Activated naive CD8-positive, alpha-beta T cell treated with anti-CD3 and anti-CD28 coated beads, Interleukin-2, amount 10 ng/mL, durations not matched to agents 7 days and 5 days (primary cell): ENCODE data around the gene ARHGEF40. TPM values are rescaled to one million over a fixed set of nuclear protein-coding genes. Genes with fewer than 3 reads are reported as not detected.

ENCODE experiments used
- ATAC-seq: fragments of 150-1000 bp; cut with Tn5 transposase; one replicate; pipeline ENCODE4 v1.10.0; 2021; ENCODE audit warnings: low read depth, moderate library complexity
- POLR2A ChIA-PET: fragments of 350-600 bp; sonication (Branson Sonifier 250); formaldehyde crosslinking; loops from one replicate; lab custom pipeline; 2021; ENCODE audit warnings: antibody characterized with exemption; lab: Charles Lee
- DNase-seq: peaks from one replicate; pipeline ENCODE4 v3.0.0; 2021
- H3K27ac Mint-ChIP-seq: one replicate; pipeline ENCODE4 v1.8.0; 2022; ENCODE audit warnings: mild to moderate bottlenecking, mixed read lengths
- H3K27me3 Mint-ChIP-seq: one replicate; pipeline ENCODE4 v1.8.0; 2022; ENCODE audit warnings: mild to moderate bottlenecking, moderate library complexity, mixed read lengths
- H3K36me3 Mint-ChIP-seq: one replicate; pipeline ENCODE4 v1.8.0; 2021; ENCODE audit warnings: mild to moderate bottlenecking, mixed read lengths
- H3K4me1 Mint-ChIP-seq: one replicate; pipeline ENCODE4 v1.8.0; 2021; ENCODE audit warnings: mixed read lengths
- H3K4me3 Mint-ChIP-seq: one replicate; pipeline ENCODE4 v1.8.0; 2022; ENCODE audit warnings: mild to moderate bottlenecking, moderate library complexity, mixed read lengths
- H3K9me3 Mint-ChIP-seq: one replicate; pipeline ENCODE4 v1.8.0; 2021; ENCODE audit warnings: mixed read lengths
- total RNA-seq, 2 experiments: library from RNA; stranded (reverse); gene quantifications; one replicate each; pipeline ENCODE4 v1.2.3, GENCODE V29; 2021

ARHGEF40 gene
- total RNA-seq, 2 experiments from 2014 or later: 0.20 to 0.28 TPM

DNA sequence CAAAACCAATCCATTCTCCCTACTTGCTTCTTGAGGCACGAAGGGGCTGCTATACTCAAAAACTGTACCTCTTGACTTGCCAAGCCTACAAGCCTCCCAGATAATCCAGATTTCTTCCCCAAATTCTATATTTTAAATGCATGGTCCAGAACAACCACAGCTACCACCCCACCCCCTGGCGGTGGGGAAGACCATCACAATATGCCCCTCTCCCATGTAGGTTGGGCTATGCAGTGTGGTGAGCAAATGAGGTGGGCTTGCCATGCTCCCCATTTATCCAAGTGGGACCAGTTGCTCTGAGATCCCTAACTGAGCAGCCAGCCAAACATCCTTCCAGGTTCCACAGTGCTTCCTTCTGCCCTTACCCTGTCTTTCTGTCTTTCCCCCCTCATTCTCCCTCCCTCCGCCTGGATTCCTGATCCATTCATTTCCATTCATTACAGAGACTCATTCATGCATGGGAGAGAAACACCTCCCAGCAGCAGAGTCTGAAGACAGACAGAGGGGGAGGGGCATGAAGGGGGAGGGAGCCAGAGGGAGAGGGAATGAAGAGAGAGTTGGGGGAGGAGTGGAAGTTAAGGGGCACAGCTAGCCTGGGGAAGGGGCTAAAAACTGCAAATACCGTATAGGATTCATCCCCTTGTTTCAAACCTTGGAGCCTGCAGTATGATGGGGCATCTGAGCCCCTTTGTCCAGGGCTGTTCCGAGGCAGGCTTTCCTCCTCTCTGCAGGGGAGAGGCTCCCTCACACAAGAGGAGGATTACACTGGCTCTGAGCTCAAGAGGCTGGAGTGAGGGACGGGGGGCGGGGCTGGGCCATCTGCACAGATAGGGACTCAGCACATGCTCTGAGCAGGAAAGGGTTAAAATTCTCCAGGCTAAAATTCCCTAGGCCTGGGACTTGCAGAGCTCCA is 23.9 kb downstream of the ARHGEF40 start:
- POLR2A ChIA-PET: interaction anchor here (0.6 kb wide), 1 partner anchor 637 kb away, joined by 3 read pairs; no protein-coding TSS in a partner anchor
- peaks cover 6% of the 10 kb centered on the region for H3K4me1 Mint-ChIP-seq
- H3K27ac Mint-ChIP-seq: no peak overlapping the region
- no peaks in the 10 kb centered on the region for H3K9me3 Mint-ChIP-seq
- no peak for DNase-seq
- H3K4me3 Mint-ChIP-seq: no peak overlapping the region
- no peaks in the 10 kb centered on the region for H3K36me3 Mint-ChIP-seq
- H3K27me3 Mint-ChIP-seq: peaks cover 19% of the 10 kb centered on the region
- no peak for ATAC-seq

GRCh38 chr14:21095430-21096205 is 25.5 kb downstream of the ARHGEF40 start:
- Mint-ChIP-seq H3K4me3 (no peak overlapping the region), H3K4me1 (peaks cover 16% of the 10 kb centered on the region)
- POLR2A ChIA-PET: interaction anchor here (1.1 to 1.3 kb wide), 2 partner anchors 9 to 25 kb away, joined by 3 read pairs; partner anchors contain the start of gene ARHGEF40

DNA sequence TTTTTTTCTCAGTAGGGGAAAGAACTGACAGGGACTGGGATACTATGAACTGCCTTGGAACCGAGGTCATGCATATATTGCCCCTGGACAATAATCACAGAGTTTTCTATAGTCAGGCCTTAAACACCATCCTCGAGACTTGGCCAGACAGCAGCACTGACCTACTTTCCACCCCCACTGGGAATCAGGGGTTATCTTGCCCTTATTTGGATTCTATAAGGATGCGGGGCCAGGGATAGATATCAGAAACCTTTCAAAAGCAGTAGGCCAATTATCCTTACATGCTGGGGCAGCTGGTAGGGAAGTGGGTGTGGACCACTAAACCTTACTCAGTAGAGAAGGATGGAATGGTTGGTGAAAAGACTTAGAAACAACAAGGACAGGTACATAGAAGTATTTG is 26.3 kb downstream of the ARHGEF40 start:
- Mint-ChIP-seq H3K27ac (no peak overlapping the region), H3K4me1 (peaks cover 17% of the 10 kb centered on the region), H3K4me3 (no peak overlapping the region), H3K9me3 (no peaks in the 10 kb centered on the region), H3K36me3 (no peaks in the 10 kb centered on the region), H3K27me3 (peaks cover 28% of the 10 kb centered on the region)
- ATAC-seq: no peak
- no peak for DNase-seq
- POLR2A ChIA-PET: interaction anchor here (1.1 to 1.3 kb wide), 2 partner anchors 8 to 26 kb away, joined by 3 read pairs; partner anchors contain the start of gene ARHGEF40

More at GRCh38 chr14:21095430-21096205, 25.5 kb downstream of the ARHGEF40 start:
- peaks cover 28% of the 10 kb centered on the region for H3K27me3 Mint-ChIP-seq
- ATAC-seq: no peak
- DNase-seq: no peak
- no peak overlapping the region for H3K27ac Mint-ChIP-seq
- H3K9me3 Mint-ChIP-seq: no peaks in the 10 kb centered on the region
- no peaks in the 10 kb centered on the region for H3K36me3 Mint-ChIP-seq

DNA sequence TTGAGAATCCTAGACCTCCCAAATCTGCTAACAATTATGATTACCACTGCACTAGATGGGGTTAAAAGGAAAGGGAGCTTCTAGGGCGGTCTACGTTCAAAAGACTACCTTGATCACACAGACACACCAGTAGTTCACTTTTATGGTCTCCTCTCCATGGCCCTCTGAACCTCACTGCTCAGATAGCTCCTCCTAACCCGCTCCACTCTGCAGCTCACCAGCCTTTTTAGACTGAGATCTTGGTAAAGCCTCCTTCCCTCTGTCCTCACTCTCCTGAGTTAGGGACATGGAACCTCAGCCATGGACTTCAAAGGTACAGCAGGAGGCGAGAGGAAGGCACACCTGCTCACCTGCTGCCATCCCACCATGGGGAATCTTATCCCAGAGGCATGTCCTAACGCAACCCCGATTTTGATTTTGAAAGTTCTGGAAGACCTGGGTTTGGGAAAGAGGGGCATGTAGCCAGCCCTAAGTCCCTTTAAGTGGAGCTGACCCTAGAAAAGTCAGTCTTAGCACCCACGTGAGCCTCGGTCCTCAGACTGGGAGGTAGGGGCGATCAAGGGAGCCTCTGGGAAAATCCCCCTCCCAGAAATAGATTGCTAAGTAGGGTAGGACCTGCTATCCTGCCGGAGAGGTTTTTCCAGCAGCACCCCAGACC is 27.0 kb downstream of the ARHGEF40 start:
- no peak for ATAC-seq
- Mint-ChIP-seq H3K4me1 (peaks cover 22% of the 10 kb centered on the region), H3K27ac (peak overlapping the region; percentile 26), H3K9me3 (no peaks in the 10 kb centered on the region), H3K36me3 (no peaks in the 10 kb centered on the region), H3K4me3 (peak overlapping the region; percentile 56), H3K27me3 (peaks cover 28% of the 10 kb centered on the region)
- POLR2A ChIA-PET: no interaction called here
- DNase-seq: no peak

DNA sequence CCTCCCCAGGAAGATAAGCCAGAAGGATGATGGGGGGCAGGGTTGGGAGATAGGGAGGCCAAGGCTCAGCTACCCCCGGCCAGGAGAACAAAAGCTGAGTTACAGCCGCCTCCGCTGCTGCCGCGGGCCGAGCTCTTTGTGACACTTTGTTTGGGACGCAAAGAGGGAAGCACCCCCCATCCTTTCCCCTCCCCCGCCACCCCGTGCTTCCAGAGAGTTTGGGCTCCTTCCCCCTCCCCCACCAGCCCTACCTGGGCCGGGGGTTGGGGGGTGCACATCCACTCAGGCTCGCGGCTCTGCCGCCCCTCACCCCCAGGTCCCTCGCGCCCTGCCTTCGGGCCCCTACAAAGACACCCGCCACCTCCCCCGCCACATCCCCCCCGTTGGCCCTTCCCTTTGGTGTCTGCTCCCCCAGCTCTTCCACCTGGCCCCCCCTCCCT is 27.6 kb downstream of the ARHGEF40 start:
- Mint-ChIP-seq H3K4me3 (peak overlapping the region; percentile 56), H3K9me3 (no peaks in the 10 kb centered on the region), H3K4me1 (peaks cover 27% of the 10 kb centered on the region), H3K27ac (peak overlapping the region; percentile 26), H3K36me3 (no peaks in the 10 kb centered on the region), H3K27me3 (peaks cover 28% of the 10 kb centered on the region)
- ATAC-seq: no peak
- no peak for DNase-seq
- POLR2A ChIA-PET: no interaction called here

DNA sequence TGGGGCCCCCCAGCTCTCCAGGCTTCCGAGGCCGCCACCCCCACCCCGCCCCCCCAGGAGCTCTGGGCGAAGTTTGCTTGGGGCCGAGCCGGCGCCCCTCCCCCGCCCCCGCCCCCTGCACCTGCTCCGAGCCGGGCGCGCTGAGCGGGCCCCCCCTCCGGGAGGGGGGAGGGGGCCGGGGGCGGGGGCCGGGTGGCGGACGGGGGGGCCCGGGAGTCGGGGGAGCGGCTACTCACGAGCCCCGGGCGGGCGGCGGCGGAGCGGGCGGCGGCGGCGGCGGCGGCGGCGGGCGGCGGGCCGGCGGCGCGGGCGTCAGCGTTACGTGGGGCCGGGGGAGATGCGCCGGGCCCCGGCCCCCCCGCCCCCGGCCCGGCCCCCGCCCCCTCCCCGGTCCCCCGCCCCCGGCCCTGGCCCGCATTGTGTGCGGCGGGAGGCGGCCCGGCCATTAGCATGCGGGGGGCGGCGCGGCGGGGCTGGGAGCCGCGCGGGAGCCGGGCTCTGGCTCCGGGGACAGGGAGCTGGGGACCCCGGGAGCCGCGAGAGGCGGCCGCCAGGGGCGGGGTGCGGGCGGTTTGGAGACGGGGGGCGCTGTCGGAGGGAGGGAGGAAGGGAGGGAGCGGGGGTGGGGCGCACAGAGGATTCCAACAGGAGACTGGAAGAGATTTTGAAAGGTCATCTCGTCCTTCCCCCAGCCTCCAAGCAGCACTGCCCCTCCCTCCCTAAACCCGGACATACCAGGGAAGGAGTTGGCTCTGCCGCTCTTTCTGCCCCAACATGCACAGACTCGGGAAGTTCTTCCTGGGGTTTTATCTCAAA is 28.2 kb downstream of the ARHGEF40 start, which contains the start of gene ZNF219:
TSS of gene ZNF219 (minus strand) at position 580 of the 816 bp plus-strand sequence. CDS start 5,064 bp downstream, outside the sequence.
- Mint-ChIP-seq H3K27me3 (peaks cover 28% of the 10 kb centered on the region), H3K36me3 (no peaks in the 10 kb centered on the region), H3K4me3 (peak within 1 kb of the TSS; percentile 84), H3K4me1 (peaks cover 29% of the 10 kb centered on the region), H3K27ac (peak within 1 kb of the TSS; percentile 55), H3K9me3 (no peaks in the 10 kb centered on the region)
- peak; percentile 32 for ATAC-seq
- POLR2A ChIA-PET: no interaction called here
- DNase-seq: no peak

GRCh38 chr14:21098892-21099595 is 28.9 kb downstream of the ARHGEF40 start:
- peaks cover 31% of the 10 kb centered on the region for H3K4me1 Mint-ChIP-seq
- POLR2A ChIA-PET: no interaction called here
- peak overlapping the region; percentile 84 for H3K4me3 Mint-ChIP-seq
- H3K27me3 Mint-ChIP-seq: peaks cover 28% of the 10 kb centered on the region
- ATAC-seq: no peak
- DNase-seq: no peak
- no peaks in the 10 kb centered on the region for H3K9me3 Mint-ChIP-seq
- H3K36me3 Mint-ChIP-seq: no peaks in the 10 kb centered on the region
- peak overlapping the region; percentile 55 for H3K27ac Mint-ChIP-seq

GRCh38 chr14:21099596-21099985 is 29.5 kb downstream of the ARHGEF40 start:
- Mint-ChIP-seq H3K9me3 (no peaks in the 10 kb centered on the region), H3K27ac (no peak overlapping the region), H3K36me3 (no peaks in the 10 kb centered on the region), H3K4me3 (peak overlapping the region; percentile 84), H3K4me1 (peaks cover 32% of the 10 kb centered on the region), H3K27me3 (peaks cover 25% of the 10 kb centered on the region)
- DNase-seq (no peak), ATAC-seq (no peak)
- POLR2A ChIA-PET: no interaction called here

- H3K9me3 Mint-ChIP-seq: no peaks in the 10 kb centered on the region
- H3K27ac Mint-ChIP-seq: no peak within 1 kb of the TSS
Measured at GRCh38 chr14:21100931-21101330, 30.8 kb downstream of the ARHGEF40 start, which contains the start of gene TMEM253. TMEM253 (plus strand) TSS chr14:21101066; CDS start chr14:21101344, 278 bp downstream.

DNA sequence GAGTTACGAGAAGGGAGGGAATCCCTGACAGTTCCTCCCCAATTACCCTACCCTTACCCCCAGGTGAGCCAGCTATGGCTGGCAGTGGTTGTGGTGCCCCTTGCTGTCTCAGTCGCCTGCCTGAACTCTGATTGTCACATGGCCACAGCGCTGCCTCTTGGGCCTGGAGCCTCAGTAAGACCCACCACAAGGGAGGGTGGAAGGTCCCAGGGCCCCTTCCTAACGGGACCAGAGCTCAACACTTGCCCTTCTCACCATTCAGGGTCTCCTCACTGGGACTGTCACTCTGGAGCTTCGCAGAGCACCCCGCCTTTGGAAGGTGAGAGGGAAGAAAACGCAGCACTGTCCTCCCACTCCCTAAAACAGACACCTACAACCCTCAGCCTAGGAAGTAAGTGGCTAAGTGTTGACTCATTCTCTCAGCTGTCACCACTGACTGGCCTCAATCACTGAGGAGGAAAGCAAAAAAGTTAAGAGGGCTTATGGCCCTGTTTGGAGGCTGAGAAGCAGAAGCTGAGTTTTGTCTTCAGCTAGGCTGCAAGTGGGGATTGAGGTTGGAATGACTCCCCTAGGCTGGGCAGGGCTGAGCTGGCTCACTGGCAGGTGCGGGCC is 31.8 kb downstream of the ARHGEF40 start:
- Mint-ChIP-seq H3K36me3 (no peaks in the 10 kb centered on the region), H3K9me3 (no peaks in the 10 kb centered on the region), H3K27ac (peak overlapping the region; percentile 4), H3K4me3 (peak overlapping the region; percentile 94), H3K27me3 (peaks cover 21% of the 10 kb centered on the region), H3K4me1 (peaks cover 39% of the 10 kb centered on the region)
- DNase-seq (no peak), ATAC-seq (no peak)
- POLR2A ChIA-PET: interaction anchor here (1.3 kb wide), 1 partner anchor 34 kb away, joined by 4 read pairs; no protein-coding TSS in a partner anchor

More at GRCh38 chr14:21100931-21101330, 30.8 kb downstream of the ARHGEF40 start, which contains the start of gene TMEM253:
- peaks cover 24% of the 10 kb centered on the region for H3K27me3 Mint-ChIP-seq
- no peak for DNase-seq
- H3K4me3 Mint-ChIP-seq: peak within 1 kb of the TSS; percentile 94
- peaks cover 36% of the 10 kb centered on the region for H3K4me1 Mint-ChIP-seq
- no peak for ATAC-seq
- POLR2A ChIA-PET: no interaction called here
- H3K36me3 Mint-ChIP-seq: no peaks in the 10 kb centered on the region
